ENCODE results near the gene NFU1. TPM values are rescaled to one million over a fixed set of nuclear protein-coding genes. Genes with fewer than 3 reads are reported as not detected.
"Not testable (repeated sequence)": the region's sequence is repeated elsewhere in the genome, so short reads cannot be mapped to it uniquely, and the experiment has no call there.

NFU1 gene
- total RNA-seq, 1 donor from 2014 or later: 17.2 TPM

DNA sequence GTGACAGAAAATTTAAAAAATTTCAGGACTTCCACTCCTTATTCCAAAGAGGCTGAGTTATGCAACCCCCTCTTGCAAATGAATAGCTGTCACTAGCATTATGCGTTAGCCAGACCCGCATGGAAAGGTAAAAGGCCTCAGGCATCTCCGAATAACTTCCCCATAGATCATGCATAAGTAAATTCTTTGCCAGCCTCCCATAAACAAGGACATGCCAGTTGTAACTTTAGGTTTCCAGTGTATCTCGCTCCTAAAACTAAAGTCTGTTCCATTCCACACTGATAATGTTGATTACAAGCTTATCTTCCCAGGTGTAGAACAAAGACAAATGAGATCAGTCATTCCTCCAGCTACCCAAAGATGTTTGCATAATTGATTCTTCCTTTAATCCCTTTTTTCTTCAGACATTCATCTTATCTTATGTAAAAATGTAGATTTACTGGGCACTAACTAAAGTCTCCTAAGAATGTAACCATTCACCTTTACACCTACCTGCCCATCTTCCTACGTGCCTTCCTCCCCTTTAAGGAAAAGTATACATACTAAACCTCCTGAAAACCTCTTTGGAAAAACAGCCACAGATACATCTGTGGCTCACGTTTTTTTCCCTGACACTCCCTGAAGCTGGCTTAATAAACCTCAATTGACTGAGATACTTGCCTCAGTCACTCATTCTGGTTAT lies 13.6 kb upstream of the NFU1 start:
- intact Hi-C loops (cut with micrococcal nuclease): no loop called here

DNA sequence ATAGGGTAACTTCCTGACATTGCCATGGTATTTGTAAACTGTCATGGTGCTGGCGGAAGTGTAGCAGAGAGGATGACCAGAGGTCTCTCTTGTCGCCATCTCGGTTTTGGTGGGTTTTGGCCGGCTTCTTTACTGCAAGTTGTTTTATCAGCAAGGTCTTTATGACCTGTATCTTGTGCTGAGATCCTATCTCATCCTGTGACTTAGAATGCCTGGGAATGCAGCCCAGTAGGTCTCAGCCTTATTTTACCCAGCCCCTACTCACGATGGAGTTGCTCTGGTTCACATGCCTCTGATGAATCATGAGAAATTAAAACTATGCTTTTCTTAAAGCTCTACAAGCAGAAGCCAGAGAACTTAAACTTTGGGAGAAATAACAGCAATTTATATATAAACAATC lies 12.7 kb upstream of the NFU1 start:
- intact Hi-C loops (cut with micrococcal nuclease): no loop called here

DNA sequence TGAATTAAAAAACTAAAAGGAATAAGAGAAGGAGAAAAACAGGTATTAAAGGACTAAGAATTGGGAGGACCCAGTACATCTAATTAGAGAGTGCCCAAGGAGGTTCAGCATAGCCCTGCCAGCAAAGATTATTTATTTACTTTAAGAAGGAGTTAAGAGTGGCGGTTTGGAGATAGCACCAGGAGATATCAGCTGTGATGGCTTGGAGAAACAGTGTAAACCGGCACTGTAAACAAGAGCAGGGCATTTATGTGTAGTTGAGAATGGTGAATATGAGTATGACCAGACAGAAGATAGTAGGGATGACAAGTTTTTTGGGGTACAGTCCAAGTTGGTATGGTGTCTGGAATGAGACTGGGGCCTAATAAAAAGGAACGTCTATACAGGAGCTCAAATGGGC lies 6.4 kb upstream of the NFU1 start:
- intact Hi-C loops (cut with micrococcal nuclease): not testable (repeated sequence)

DNA sequence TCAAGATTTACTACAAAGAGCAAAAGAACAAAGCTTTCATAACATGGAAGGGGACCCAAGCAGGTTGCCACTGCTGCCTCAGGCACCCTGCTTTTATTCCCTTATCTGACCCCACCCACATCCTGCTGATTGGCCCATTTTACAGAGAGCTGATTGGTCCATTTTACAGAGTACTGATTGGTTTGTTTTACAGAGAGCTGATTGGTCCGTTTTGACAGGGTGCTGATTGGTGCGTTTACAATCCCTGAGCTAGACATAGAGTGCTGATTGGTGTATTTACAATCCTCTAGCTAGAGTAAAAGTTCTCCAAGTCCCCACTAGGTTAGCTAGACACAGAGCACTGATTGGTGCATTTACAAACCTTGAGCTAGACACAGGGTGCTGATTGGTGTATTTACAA lies 2.3 kb upstream of the NFU1 start:
- intact Hi-C loops (cut with micrococcal nuclease): loop anchor here (5.0 kb wide), 1 partner anchor 38 kb away; no protein-coding TSS in a partner anchor

DNA sequence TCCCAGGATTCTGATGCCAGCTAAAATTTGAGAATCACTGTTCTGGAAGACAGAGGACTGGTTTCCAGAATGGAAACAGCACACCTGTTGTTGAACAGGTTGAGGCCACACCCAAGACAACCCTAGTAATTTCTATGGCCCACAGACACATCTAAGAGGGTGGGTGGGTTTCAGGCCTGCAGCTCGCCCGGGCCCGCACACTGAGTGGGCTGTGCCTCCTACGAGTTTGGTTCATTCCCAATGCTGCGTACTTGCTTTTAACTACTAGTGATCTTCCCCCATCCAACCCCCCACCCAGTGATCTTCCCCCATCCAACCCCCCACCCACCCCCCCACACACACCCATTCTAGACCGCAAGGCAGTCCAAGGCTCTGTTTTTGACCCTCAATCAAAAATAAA lies 1.3 kb upstream of the NFU1 start:
- intact Hi-C loops (cut with micrococcal nuclease): loop anchor here (5.0 kb wide), 1 partner anchor 39 kb away; no protein-coding TSS in a partner anchor

DNA sequence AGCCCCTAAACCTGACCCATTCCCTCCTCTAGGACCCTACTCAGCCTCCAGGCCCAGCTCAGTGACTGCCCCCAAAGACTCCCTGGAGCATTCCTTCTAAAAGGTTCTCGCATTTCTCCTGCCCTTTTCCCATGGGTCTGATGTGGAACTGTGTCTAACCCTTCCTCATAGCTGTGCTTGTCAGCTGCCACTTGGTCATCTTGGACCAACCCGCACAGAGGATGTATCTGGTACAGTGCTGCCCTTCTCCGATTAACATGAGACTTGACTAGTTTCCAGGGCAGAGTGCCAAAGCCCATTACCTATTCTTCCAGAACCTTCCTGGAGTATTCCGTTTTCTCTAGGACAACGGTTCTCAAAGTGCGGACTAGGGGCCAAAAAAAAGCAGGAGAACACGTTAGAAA lies 518 bp upstream of the NFU1 start:
- intact Hi-C loops (cut with micrococcal nuclease): loop anchor here (1.0 to 5.0 kb wide), 7 partner anchors 40 to 1279 kb away; partner anchors contain the start of genes GFPT1, GMCL1 and SNRPG

DNA sequence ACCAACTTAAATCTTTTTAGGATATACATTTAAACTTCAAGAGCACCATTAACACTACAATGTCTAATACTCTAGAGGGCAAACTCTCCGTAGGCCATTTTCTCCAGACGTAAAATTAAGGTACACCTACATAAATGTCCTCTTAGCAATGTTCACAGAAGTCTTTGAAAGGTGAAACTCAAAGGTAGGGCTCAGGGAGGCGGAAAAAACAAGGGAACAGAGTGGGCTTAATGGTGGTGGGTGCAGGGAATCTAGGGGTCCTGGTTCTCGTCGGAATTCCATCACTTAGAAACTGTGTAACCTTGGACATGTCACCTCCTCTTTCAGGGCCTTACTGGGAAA lies 668 bp downstream of the NFU1 start:
- intact Hi-C loops (cut with micrococcal nuclease): loop anchor here (1.0 to 5.0 kb wide), 6 partner anchors 41 to 1278 kb away; no protein-coding TSS in a partner anchor

DNA sequence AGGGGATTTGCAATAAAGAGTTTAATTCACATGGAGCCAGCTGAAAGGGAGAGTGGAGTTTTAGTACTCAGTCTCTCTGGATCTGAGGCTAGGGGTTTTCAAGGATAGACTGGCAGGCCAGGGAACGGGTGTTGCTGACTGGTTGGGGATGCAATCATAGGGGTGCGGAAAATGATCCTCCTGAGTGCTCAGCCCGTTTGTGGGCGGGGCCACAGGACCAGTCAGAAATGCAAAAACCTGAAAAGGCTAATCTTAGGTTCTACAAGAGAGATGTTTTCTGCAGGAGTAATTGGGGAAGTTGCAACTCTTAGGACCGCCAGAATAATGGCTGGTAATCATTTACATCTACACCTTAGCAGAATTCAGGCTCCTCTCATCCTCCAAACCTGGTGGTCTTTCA lies 2.5 kb downstream of the NFU1 start:
- intact Hi-C loops (cut with micrococcal nuclease): loop anchor here (5.0 kb wide), 1 partner anchor 43 kb away; no protein-coding TSS in a partner anchor

DNA sequence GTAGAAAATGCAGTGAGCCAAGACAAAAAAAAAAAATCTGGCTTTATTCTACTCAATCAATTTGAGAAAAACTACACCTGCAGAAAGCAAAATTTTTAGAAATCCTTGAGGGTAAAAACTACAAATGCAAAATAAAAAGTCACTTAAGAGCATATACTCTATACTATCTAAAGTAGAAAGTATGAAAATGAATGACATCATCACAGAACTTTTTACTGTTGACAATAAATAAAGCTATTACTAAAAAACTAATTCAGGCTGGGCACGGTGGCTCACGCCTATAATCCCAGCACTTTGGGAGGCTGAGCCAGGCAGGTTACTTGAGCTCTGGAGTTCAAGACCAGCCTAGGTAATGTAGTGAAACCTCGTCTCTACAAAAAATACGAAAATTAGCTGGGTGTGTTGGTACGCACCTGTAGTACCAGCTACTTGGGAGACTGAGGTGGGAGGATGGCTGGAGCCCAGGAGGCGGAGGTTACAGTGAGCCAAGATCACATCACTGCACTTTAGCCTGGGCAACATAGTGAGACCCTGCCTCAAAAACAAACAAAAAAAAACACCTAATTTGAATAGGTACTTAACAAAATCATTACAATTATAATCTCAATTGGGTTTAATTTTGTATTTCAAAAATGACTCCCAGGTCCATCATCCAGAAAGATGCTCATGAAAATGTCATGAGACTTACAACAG lies 7.6 kb downstream of the NFU1 start:
- intact Hi-C loops (cut with micrococcal nuclease): no loop called here

DNA sequence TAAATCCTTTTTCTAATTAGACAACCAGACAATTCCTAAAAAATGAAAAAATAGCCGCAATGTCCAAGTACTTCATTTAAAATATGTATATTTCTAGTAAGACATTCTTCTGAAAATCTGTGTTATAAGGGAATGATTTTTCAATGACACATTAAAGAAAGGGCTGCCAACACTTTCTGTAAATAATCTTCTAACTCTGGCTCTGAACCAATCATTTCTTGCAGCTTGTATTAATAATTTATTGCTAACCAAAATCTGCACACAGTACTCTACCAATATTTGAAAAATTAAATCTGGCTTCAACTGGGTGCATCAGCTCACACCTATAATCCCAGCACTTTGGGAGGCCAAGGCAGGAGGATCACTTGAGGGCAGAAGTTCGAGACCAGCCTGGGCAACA lies 8.3 kb downstream of the NFU1 start:
- intact Hi-C loops (cut with micrococcal nuclease): no loop called here

DNA sequence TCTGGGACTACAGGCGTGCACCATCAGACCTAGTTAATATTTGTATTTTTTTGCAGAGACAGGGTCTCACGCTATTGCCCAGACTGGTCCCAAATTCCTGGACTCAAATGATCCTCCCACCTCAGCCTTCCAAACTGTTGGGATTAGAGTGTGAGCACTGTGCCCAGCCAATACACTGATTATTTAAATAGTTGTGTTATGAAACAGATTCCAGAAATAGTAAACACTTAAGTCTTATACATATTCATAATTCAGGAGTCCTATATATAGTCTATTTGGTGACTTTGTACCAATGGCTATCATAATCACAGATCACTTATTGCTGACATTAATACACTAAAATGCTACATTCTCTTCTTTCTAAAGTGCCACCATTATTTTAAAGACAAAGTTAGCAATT lies 12.8 kb downstream of the NFU1 start:
- intact Hi-C loops (cut with micrococcal nuclease): no loop called here

DNA sequence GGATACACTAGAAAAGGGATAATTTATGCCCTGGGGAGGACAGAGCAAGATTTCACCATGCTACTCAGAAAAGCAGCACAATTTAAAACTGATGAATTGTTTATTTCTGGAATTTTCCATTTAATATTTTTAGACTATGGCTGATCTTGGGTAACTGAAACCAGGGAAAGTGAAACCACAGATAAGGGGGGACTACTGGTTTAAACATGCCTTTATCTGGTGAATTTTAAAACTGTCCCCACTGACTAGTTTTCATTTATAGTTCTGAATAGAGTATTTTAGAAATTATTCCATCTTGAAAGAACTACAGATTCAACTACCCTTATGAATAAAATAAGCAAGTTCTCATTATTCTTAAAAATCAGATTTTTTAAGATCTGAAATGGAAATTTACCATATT lies 15.0 kb downstream of the NFU1 start:
- intact Hi-C loops (cut with micrococcal nuclease): no loop called here

DNA sequence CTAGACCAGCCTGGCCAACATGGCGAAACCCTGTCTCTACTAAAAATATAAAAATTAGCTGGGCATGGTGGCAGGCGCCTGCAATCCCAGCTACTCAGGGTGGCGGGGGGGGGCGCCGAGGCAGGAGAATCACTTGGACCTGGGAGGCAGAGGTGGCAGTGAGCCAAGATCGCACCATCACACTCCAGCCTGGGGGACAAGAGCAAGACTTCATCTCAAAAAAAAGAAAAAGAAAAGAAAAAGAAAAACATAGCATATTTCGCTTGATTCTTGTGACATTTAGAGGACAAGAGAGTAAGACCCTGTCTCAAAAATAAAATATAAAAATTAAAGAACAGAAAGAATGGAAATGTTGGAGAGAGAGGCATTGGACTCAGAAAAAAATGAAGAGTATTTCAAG lies 18.1 kb downstream of the NFU1 start:
- intact Hi-C loops (cut with micrococcal nuclease): not testable (repeated sequence)

DNA sequence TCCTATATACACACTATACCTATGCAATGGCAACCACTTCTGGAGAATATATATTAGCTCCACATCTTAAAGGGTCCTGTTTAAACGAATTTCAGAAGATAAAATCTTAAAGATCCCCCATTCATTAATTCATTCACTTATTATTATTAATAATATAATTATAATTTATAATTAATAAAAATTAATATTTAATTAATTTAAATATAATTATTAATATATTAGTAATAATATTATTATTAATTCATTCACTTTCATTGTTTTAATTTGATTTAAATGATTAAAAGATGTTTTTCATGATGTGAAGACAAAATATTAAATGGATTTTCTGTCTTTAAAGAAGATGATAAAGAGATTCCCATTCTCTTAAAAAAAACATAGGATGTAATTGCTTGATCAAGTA lies 21.1 kb downstream of the NFU1 start:
- intact Hi-C loops (cut with micrococcal nuclease): no loop called here

DNA sequence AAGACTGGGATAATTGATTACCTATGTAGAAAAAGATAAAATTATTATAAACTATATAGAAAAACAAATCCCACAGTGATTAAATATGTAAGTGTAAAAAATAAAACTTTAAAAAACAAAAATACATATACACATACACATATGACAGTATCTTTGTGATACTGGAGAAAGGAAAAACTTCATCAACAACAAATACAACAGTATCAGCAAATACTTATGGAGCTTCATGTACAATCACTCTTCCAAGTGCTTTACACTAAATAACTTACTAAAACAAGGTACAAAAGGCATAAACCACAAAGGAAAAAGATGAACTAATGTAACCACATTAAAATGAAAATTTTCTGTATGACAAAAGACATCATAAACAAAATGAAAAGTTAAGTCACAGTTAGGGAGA lies 26.1 kb downstream of the NFU1 start:
- intact Hi-C loops (cut with micrococcal nuclease): no loop called here

DNA sequence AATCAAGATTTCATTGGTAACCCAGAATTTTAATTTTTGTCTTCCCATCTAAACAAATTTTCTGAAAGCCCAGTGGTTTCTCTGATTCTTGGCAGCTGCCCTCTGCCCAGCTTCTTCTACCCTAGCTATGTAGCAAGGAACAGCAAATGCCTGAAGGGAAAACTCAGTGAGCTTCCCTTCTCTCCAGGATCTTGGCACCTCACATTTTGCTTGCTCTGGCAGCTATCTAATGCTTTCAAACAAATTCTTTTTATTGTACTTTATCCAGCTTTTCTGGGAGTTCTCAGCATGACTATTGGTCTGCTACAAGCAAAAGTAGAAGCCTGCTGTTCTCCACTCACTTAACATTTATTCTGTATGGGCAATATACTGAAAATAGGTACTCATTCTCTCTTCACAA lies 31.9 kb downstream of the NFU1 start:
- intact Hi-C loops (cut with micrococcal nuclease): no loop called here

DNA sequence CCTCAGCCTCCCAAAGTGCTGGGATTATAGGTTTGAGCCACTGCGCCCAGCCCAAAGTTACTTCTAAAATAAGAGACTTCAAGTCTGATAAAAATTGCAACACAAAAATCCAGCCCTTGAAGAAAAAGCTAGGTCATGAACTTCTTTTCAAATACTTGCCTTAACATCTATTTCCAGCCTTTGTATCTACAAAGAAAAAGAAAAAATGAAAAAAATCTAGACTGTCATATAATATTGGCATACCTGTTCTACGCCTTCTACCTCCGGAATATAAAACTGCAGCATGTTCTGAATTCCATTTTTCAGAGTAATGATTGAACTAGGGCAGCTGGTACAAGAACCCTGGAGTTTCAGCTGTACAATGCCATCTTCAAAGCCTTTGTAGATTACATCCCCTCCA lies 37.1 kb downstream of the NFU1 start:
- intact Hi-C loops (cut with micrococcal nuclease): no loop called here

DNA sequence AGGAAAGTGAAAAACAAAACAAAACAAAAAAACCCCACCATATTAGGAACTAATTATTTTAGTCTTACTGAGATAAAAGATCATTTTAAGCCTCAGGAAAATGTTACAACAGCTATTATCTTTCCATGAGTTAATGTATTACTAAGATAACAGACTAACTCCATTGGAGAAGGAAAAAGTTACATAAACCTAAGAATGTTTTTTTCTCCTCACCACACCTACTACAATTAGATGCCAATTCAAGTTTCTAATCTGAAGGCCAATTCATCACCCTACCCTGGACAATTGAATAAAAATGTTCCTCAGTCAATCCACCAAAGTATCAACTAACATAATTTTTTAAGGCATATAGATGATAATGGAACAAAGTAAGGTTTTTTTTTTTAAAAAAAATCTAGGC lies 40.0 kb downstream of the NFU1 start:
- intact Hi-C loops (cut with micrococcal nuclease): no loop called here

DNA sequence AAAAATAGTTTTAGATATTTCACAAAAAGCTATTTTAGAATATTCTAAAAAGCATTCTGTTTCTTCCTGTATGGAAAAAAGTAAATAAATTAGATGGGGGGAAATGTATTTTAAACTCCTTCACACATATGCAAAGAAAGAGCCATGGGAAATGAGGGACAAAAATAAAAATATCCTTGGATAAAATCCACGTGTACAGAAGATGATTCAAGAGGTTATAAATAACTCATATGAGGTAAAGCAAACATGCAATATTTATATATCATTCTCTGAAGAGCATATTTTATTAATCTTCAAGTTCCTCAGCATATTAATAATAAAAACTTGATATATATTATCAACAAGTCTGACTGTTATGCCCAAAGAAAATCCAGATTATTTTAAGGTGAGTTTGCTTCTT lies 41.4 kb downstream of the NFU1 start:
- intact Hi-C loops (cut with micrococcal nuclease): no loop called here

DNA sequence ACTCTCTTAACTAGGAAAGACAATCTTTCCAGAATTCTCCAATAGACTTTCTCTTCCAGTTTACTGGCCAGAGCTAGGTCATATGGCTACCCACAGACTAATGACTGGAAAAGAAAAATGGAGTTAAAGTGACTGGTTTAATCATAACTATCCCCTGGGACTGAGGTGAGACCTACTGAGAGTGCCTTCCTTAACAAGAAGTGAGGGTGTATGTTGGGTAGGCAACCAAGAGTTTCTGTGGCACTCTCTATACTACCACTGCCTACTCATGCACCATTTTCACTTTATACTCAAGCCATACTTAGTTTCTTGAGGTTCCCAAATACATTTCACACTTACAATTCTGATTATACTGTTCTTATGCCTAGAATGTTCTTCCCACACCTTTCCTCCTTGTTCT lies 43.3 kb downstream of the NFU1 start:
- intact Hi-C loops (cut with micrococcal nuclease): no loop called here

DNA sequence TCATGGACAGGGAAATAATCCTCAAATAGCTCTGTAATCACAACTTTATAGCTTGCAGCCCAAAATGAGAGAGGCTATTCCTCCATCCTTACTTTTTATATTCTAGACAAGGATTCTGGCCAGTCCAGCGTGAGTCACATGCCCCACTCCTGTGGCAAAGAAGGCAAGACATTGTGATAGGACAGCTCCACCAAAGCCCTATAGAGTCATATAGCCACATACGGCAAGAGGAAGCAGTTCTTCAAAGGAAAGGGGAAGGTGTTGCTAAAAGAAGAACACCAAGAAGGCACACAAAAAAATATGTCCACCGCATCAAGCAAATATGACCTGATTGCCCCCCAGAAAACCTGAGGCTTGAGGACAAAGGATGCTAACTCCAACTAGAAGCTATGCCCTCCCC lies 46.8 kb downstream of the NFU1 start:
- intact Hi-C loops (cut with micrococcal nuclease): no loop called here

DNA sequence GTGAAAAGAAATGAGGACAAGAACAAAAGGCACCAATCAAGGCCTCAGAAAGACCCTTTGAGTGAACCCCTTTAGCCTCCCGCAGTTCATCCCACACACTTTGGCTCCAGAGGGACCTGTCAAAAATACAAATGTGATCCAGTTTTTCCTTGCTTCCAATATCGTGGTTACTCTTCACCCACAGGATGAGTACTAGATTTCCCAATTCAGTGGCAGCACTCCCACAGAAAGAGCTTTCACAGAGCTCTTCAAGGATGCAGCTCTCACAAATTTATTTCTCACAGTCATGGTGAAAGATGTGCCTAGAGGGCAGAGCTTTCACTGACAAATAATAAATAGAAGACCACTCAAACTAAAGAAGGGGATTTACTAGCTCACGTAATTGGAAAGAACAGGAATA lies 47.2 kb downstream of the NFU1 start:
- intact Hi-C loops (cut with micrococcal nuclease): no loop called here

DNA sequence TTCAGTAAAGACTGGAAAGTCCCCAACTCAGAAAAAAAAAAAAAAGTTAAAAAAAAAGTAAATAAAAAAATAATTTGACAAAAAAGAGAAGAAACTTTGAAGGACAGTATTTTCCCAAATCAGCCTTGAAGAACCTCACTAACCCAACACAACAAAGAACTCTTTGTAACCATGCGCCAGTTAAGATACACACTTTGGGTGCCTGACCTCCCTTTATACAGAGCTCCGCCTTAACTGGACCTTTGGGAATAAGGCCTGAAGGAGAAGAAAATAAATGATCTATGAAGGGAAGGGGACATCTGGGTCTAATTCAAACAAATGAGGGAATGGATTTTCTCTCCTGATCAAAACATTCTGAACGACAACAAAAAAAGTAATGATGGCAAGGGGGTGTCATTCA lies 48.0 kb downstream of the NFU1 start:
- intact Hi-C loops (cut with micrococcal nuclease): loop anchor here (5.0 kb wide), 4 partner anchors 903 to 1378 kb away; partner anchors contain the start of genes ADD2, APLF, FBXO48 and SNRPG
